Inflammatory macrophage (primary cell): ENCODE results near the gene MRPL12.

ENCODE experiments used
- DNase-seq, 2 donors: peaks; one replicate each; pipeline ENCODE4 v3.0.0-alpha.2; 2020 to 2022

Gene MRPL12

GRCh38 chr17:81682565-81683207 lies 20.5 kb upstream of the MRPL12 start:
- DNase-seq, result no peak

- DNase-seq, result peak; percentile 19 to 61
Observed at GRCh38 chr17:81683208-81683583, 20.0 kb upstream of the MRPL12 start.

GRCh38 chr17:81683584-81684441 lies 19.4 kb upstream of the MRPL12 start, which contains the start of the genes ARL16 and HGS:
Gene ARL16 (minus strand): TSS chr17:81683797. CDS start chr17:81683753, 44 bp downstream.
Gene HGS (plus strand): TSS chr17:81684011. CDS start chr17:81684067, 56 bp downstream.
- peak; percentile 100 for DNase-seq

- peak in 1 of 2 donors; percentile 52 for DNase-seq
Observed at GRCh38 chr17:81684442-81684911, 18.7 kb upstream of the MRPL12 start.

GRCh38 chr17:81685108-81685507 lies 18.1 kb upstream of the MRPL12 start:
- no peak for DNase-seq

- DNase-seq, result no peak
Observed at GRCh38 chr17:81686614-81687013, 16.6 kb upstream of the MRPL12 start.

- DNase-seq, result no peak
Observed at GRCh38 chr17:81687770-81688541, 15.2 kb upstream of the MRPL12 start.

- no peak for DNase-seq
Observed at GRCh38 chr17:81688616-81689015, 14.6 kb upstream of the MRPL12 start.

GRCh38 chr17:81690066-81690465 lies 13.1 kb upstream of the MRPL12 start:
- no peak for DNase-seq

GRCh38 chr17:81690549-81690948 lies 12.6 kb upstream of the MRPL12 start:
- DNase-seq, result no peak

- DNase-seq, result no peak
Observed at GRCh38 chr17:81691196-81691595, 12.0 kb upstream of the MRPL12 start.

GRCh38 chr17:81691608-81692007 lies 11.6 kb upstream of the MRPL12 start:
- DNase-seq, result no peak

- no peak for DNase-seq
Observed at GRCh38 chr17:81693509-81694210, 9.5 kb upstream of the MRPL12 start.

- no peak for DNase-seq
Observed at GRCh38 chr17:81694810-81695209, 8.4 kb upstream of the MRPL12 start.

GRCh38 chr17:81695211-81695610 lies 8.0 kb upstream of the MRPL12 start:
- DNase-seq, result no peak

- no peak for DNase-seq
Observed at GRCh38 chr17:81695801-81696200, 7.4 kb upstream of the MRPL12 start.

GRCh38 chr17:81696218-81696941 lies 6.8 kb upstream of the MRPL12 start:
- DNase-seq, result no peak

- no peak for DNase-seq
Observed at GRCh38 chr17:81697261-81698044, 5.7 kb upstream of the MRPL12 start.

GRCh38 chr17:81700353-81701287 lies 2.5 kb upstream of the MRPL12 start:
- no peak for DNase-seq
